IPS-18c (cell line): ENCODE measurements around the gene CDKN2D.
A peak's percentile ranks its signal among the peaks of the same experiment; 100 is the strongest.
"Not testable (repeated sequence)": the region's sequence is repeated elsewhere in the genome, so short reads cannot be mapped to it uniquely, and the experiment has no call there.

ENCODE experiments used
- H3K4me3 ChIP-seq: 2 replicates; pipeline ENCODE4 v1.7.0; 2013; ENCODE audit warnings: low read depth, mild to moderate bottlenecking, low read length, moderate library complexity; ENCODE audit not compliant: insufficient read depth
- H3K9me3 ChIP-seq: one replicate; pipeline ENCODE4 v1.6.1; 2013; ENCODE audit warnings: mild to moderate bottlenecking, low read length, moderate library complexity; ENCODE audit not compliant: control insufficient read depth, insufficient read depth

Gene CDKN2D

GRCh38 chr19:10587022-10587838, 18.5 kb upstream of the CDKN2D start, which contains the start of gene AP1M2:
Gene AP1M2, minus strand, starts transcription at chr19:10587312. Its CDS starts 81 bp downstream, at chr19:10587231.
- Histone ChIP-seq H3K9me3 (no peaks in the 10 kb centered on the region), H3K4me3 (peak within 1 kb of the TSS; percentile 79)

DNA sequence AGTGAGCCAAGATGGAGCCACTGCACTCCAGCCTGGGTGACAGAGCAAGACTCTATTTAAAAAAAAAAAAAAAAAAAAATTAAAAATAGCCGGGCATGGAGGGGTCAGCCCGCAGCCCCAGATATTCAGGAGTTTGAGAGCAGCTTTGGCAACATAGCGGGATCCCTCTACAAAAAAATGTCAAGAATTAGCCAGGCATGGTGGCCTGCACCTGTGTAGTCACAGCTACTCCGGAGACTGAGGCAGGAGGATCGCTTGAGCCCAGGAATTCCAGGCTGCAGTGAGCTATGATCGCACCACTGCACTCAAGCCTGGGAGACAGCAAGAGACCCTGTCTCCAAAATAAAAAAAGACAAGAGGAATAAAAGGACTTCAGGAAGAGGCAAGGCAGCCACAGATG, 17.6 kb upstream of the CDKN2D start:
- H3K4me3 ChIP-seq: peak overlapping the region; percentile 79
- no peaks in the 10 kb centered on the region for H3K9me3 ChIP-seq

GRCh38 chr19:10583036-10583776, 14.4 kb upstream of the CDKN2D start:
- Histone ChIP-seq H3K9me3 (no peaks in the 10 kb centered on the region), H3K4me3 (no peak overlapping the region)

GRCh38 chr19:10582091-10582490, 13.3 kb upstream of the CDKN2D start:
- no peaks in the 10 kb centered on the region for H3K9me3 ChIP-seq
- no peak overlapping the region for H3K4me3 ChIP-seq

GRCh38 chr19:10580979-10581631, 12.3 kb upstream of the CDKN2D start:
- no peaks in the 10 kb centered on the region for H3K9me3 ChIP-seq
- H3K4me3 ChIP-seq: no peak overlapping the region

DNA sequence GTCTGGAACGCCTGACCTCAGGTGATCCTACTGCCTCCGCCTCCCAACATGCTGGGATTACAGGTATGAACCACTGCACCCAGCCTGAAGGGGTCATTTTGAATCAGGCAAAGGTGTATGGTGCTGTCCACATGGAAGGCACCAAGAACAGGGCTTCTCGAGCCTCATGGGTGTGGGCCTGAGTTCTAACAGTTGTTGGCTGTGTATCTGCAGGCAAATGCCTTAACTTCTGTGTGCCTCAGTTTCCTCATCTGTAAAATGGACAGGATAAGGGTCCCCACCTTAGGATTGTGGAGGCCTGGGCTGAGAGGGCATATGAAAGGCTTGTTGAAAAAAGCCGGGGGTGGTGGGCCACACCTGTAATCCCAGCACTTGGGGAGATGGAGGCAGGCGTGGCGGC, 9.2 kb upstream of the CDKN2D start:
- Histone ChIP-seq H3K4me3 (no peak overlapping the region), H3K9me3 (no peaks in the 10 kb centered on the region)

GRCh38 chr19:10575011-10575716, 6.4 kb upstream of the CDKN2D start:
- Histone ChIP-seq H3K4me3 (no peak overlapping the region), H3K9me3 (no peaks in the 10 kb centered on the region)

DNA sequence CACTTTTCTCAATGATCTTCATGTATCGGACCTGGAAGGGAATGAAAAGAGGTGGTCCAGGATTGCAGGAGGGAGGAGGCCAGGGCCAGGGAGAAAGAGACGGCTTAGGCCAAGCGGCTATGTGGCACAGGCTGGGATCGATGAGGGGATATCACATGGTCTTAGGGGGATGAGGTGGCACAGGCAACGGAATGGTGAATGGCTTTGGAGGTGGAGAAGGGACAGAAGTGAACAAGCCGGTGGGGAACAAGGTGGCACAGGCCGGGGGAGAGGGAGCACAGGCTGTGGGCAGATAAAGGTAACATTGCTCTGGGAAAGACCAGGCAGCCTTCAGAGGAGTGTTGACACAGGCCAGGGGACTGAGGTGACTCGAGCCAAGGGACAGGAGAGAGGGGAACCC, 5.7 kb upstream of the CDKN2D start:
- H3K9me3 ChIP-seq: no peaks in the 10 kb centered on the region
- H3K4me3 ChIP-seq: no peak overlapping the region

- not testable (repeated sequence) for H3K9me3 ChIP-seq, H3K4me3 ChIP-seq
Observed at GRCh38 chr19:10573793-10574192, 5.0 kb upstream of the CDKN2D start.

GRCh38 chr19:10568062-10568825, 535 bp downstream of the CDKN2D start:
- H3K9me3 ChIP-seq: no peaks in the 10 kb centered on the region

GRCh38 chr19:10567656-10568055, 1.1 kb downstream of the CDKN2D start:
- no peaks in the 10 kb centered on the region for H3K9me3 ChIP-seq
- H3K4me3 ChIP-seq: peak overlapping the region; percentile 61

More at GRCh38 chr19:10568062-10568825, 535 bp downstream of the CDKN2D start:
- peak overlapping the region; percentile 61 for H3K4me3 ChIP-seq

DNA sequence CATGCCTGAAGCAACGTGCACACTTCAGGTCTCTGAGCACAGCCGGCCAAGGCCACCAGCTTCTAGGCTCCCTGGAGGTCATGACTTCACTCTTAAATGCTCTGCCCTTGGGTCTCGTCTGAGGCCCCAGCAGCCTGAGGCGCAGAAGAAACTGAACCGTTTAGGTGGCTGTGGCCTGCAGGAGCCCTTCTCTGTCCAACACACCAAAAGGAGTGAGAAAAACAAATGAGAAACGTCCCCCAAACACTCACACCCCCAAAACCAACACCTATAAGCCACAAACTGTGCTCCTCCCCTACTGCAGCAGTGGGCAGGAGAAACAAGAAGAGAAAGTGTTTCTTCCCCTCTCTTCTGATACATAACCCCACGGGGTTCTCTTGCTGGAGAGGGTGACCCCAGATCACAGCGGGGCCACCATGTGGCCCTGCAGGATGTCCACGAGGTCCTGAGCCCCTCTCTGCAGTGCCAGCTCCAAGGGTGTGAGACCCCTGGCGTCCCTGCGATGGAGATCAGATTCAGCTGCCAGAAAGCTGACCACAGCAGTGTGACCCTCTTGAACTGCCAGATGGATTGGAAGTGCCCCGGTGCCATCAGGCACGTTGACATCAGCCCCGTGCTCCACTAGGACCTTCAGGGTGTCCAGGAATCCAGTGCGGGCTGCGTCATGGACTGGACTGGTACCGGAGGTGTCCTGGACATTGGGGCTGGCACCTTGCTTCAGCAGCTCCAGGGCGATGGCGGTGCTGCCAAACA, 1.9 kb downstream of the CDKN2D start:
- H3K9me3 ChIP-seq: no peaks in the 10 kb centered on the region
- H3K4me3 ChIP-seq: no peak overlapping the region

GRCh38 chr19:10566408-10566657, 2.4 kb downstream of the CDKN2D start:
- peak overlapping the region; percentile 89 for H3K4me3 ChIP-seq
- H3K9me3 ChIP-seq: no peaks in the 10 kb centered on the region

- Histone ChIP-seq H3K9me3 (no peaks in the 10 kb centered on the region), H3K4me3 (peak within 1 kb of the TSS; percentile 89)
Observed at GRCh38 chr19:10565567-10566407, 3.0 kb downstream of the CDKN2D start, which contains the start of gene KRI1. Gene KRI1, minus strand, starts transcription at chr19:10566010. Its CDS starts 11 bp downstream, at chr19:10565999.

- Histone ChIP-seq H3K4me3 (peak overlapping the region; percentile 89), H3K9me3 (no peaks in the 10 kb centered on the region)
Observed at GRCh38 chr19:10565028-10565566, 3.7 kb downstream of the CDKN2D start.
